ENCODE results near the gene C17orf114.
"Not testable (repeated sequence)": the region's sequence is repeated elsewhere in the genome, so short reads cannot be mapped to it uniquely, and the experiment has no call there.

The C17orf114 gene

GRCh38 chr17:4837471-4838308 is 35.6 kb upstream of the C17orf114 start:
- no peak overlapping the region for H3K4me3 Mint-ChIP-seq
- no peaks in the 10 kb centered on the region for H3K9me3 Mint-ChIP-seq
- H3K36me3 Mint-ChIP-seq (ENCODE audit: low read depth): peaks cover 17% of the 10 kb centered on the region
- ChIA-PET CTCF (interaction anchor here (0.6 to 1.6 kb wide), 4 partner anchors 47 to 128 kb away, joined by 3 to 6 read pairs (median 4); partner anchors contain the start of gene ARRB2), POLR2A (interaction anchor here (1.0 to 1.4 kb wide), 4 partner anchors 24 to 129 kb away, joined by 3 read pairs; partner anchors contain the start of gene PLD2)
- no peak overlapping the region for H3K27ac Mint-ChIP-seq
- peaks cover 65% of the 10 kb centered on the region for H3K4me1 Mint-ChIP-seq
- no peak for DNase-seq
- H3K27me3 Mint-ChIP-seq: no peaks in the 10 kb centered on the region

- no peak overlapping the region for H3K4me3 Mint-ChIP-seq
- peaks cover 17% of the 10 kb centered on the region for H3K36me3 Mint-ChIP-seq (ENCODE audit: low read depth)
- ChIA-PET CTCF (interaction anchor here (1.6 kb wide), 1 partner anchor 126 kb away, joined by 6 read pairs; the partner anchor contains the start of gene ARRB2), POLR2A (no interaction called here)
- no peak for DNase-seq
- H3K9me3 Mint-ChIP-seq: no peaks in the 10 kb centered on the region
- H3K27me3 Mint-ChIP-seq: no peaks in the 10 kb centered on the region
- no peak overlapping the region for H3K27ac Mint-ChIP-seq
- peaks cover 63% of the 10 kb centered on the region for H3K4me1 Mint-ChIP-seq
Measured at GRCh38 chr17:4836221-4836620, 34.1 kb upstream of the C17orf114 start.

DNA sequence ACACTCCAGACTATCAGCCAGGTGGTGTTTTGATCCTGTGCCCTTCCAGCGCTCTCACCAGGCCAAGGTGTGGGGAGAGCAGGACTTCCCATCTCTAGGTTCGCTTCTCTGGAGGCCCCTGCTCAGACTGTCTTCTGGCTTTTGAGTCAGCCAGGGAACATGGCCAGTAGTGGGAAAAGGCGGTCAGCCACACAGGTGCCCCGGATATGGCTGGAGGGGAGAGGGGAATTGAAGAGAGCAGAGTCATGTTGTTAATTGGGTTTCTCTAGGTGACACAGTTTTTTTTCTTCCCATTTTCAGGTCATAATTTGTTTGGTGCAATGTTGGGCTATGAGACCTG is 32.5 kb upstream of the C17orf114 start:
- no peaks in the 10 kb centered on the region for H3K9me3 Mint-ChIP-seq
- POLR2A ChIA-PET: interaction anchor here (1.1 to 2.1 kb wide), 4 partner anchors 39 to 126 kb away, joined by 3 to 5 read pairs (median 4); partner anchors contain the start of genes ARRB2 and PSMB6
- no peaks in the 10 kb centered on the region for H3K27me3 Mint-ChIP-seq
- H3K36me3 Mint-ChIP-seq (ENCODE audit: low read depth): peaks cover 17% of the 10 kb centered on the region
- peaks cover 48% of the 10 kb centered on the region for H3K4me1 Mint-ChIP-seq
- CTCF ChIA-PET: interaction anchor here (1.0 to 2.0 kb wide), 2 partner anchors 45 to 124 kb away, joined by 3 to 6 read pairs; partner anchors contain the start of gene ARRB2
- peak overlapping the region; percentile 92 for H3K4me3 Mint-ChIP-seq
- no peak for DNase-seq
- H3K27ac Mint-ChIP-seq: peak overlapping the region; percentile 84

GRCh38 chr17:4833941-4834680 is 32.0 kb upstream of the C17orf114 start:
- Mint-ChIP-seq H3K36me3 (ENCODE audit: low read depth) (peaks cover 17% of the 10 kb centered on the region), H3K9me3 (no peaks in the 10 kb centered on the region), H3K4me3 (peak overlapping the region; percentile 92), H3K4me1 (peaks cover 43% of the 10 kb centered on the region), H3K27ac (peak overlapping the region; percentile 84), H3K27me3 (no peaks in the 10 kb centered on the region)
- ChIA-PET POLR2A (interaction anchor here (1.1 to 2.1 kb wide), 5 partner anchors 27 to 125 kb away, joined by 3 to 5 read pairs (median 4); partner anchors contain the start of genes ARRB2 and PSMB6), CTCF (interaction anchor here (1.0 to 2.0 kb wide), 2 partner anchors 44 to 123 kb away, joined by 3 to 6 read pairs; partner anchors contain the start of gene ARRB2)
- DNase-seq: peak; percentile 22

GRCh38 chr17:4833178-4833940 is 31.2 kb upstream of the C17orf114 start, which contains the start of gene MINK1:
MINK1 (plus strand) TSS chr17:4833340; CDS start chr17:4833584, 244 bp downstream.
- POLR2A ChIA-PET: interaction anchor here (1.0 to 2.1 kb wide), 6 partner anchors 26 to 125 kb away, joined by 3 to 5 read pairs (median 4); partner anchors contain the start of genes ARRB2 and PSMB6
- no peaks in the 10 kb centered on the region for H3K9me3 Mint-ChIP-seq
- H3K4me3 Mint-ChIP-seq: peak within 1 kb of the TSS; percentile 92
- peaks cover 17% of the 10 kb centered on the region for H3K36me3 Mint-ChIP-seq (ENCODE audit: low read depth)
- CTCF ChIA-PET: interaction anchor here (2.0 kb wide), 1 partner anchor 43 kb away, joined by 6 read pairs; no protein-coding TSS in a partner anchor
- H3K27ac Mint-ChIP-seq: peak within 1 kb of the TSS; percentile 84
- H3K4me1 Mint-ChIP-seq: peaks cover 37% of the 10 kb centered on the region
- DNase-seq: peak; percentile 92
- H3K27me3 Mint-ChIP-seq: peaks cover 3% of the 10 kb centered on the region

GRCh38 chr17:4832829-4833177 is 30.7 kb upstream of the C17orf114 start:
- H3K4me1 Mint-ChIP-seq: peaks cover 34% of the 10 kb centered on the region

DNA sequence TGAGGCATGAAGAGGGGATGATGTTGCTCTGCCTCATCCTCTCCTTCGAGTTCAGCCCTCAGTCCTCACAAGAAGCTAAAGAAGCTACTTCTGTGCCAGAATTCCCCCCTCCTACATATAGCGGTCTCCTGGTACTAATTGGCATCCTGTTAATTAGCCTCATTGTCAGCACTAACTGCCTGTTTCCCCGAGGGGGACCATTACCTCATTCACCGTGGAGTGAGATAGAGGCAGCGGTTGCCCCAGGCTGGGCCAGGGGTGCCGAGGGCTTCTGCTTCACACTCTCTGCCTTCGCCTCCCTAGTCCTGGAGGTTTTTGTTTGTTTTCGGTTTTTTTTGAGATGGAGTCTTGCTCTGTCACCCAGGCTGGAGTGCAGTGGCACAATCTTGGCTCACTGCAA is 25.3 kb upstream of the C17orf114 start:
- no peak overlapping the region for H3K27ac Mint-ChIP-seq
- H3K27me3 Mint-ChIP-seq: peaks cover 3% of the 10 kb centered on the region
- POLR2A ChIA-PET: no interaction called here
- no peak for DNase-seq
- no peaks in the 10 kb centered on the region for H3K36me3 Mint-ChIP-seq (ENCODE audit: low read depth)
- H3K9me3 Mint-ChIP-seq: no peaks in the 10 kb centered on the region
- no peak overlapping the region for H3K4me3 Mint-ChIP-seq
- peaks cover 1% of the 10 kb centered on the region for H3K4me1 Mint-ChIP-seq
- CTCF ChIA-PET: interaction anchor here (0.6 kb wide), 1 partner anchor 28 kb away, joined by 3 read pairs; no protein-coding TSS in a partner anchor

More at GRCh38 chr17:4832829-4833177, 30.7 kb upstream of the C17orf114 start:
- H3K9me3 Mint-ChIP-seq, H3K27me3 Mint-ChIP-seq, CTCF ChIA-PET, DNase-seq: not testable (repeated sequence)
- Mint-ChIP-seq H3K27ac (peak overlapping the region; percentile 77), H3K4me3 (peak overlapping the region; percentile 81), H3K36me3 (ENCODE audit: low read depth) (peaks cover 14% of the 10 kb centered on the region)
- POLR2A ChIA-PET: interaction anchor here (1.0 to 1.4 kb wide), 2 partner anchors 25 to 29 kb away, joined by 3 to 4 read pairs; no protein-coding TSS in a partner anchor

DNA sequence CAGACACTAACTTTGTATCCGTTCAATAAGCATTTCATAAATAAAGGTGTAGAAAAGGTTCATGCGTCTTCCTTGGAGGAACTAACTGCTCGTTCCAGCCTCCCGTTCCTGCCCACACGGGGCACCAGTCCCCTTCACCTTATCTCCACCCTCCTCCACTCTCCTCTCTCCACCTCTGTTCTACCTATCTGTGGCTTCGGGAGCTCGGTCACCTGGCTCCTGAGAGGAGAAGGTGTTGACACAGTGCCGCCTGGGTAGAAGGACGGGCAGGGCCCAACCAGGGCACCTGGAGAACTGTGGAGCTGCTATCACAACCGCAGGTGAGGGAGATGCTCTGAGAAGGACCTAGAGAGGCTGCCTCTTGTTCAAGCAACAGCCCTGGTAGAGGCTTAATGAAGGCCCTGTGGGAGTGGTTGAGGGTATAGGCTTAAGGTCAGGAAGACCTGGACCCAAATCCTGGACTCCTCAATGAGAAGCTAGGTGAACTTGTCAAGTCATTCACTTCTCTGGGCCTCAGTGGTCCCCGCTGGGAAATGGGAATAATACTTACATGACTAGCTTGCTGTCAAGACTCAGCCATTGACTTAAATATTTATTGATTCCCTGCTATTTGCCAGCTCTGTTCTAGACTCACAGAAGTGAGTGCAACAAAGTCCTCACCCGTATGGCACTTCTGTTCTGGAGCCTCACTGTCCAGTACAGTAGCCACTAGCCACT is 21.4 kb upstream of the C17orf114 start:
- no peak overlapping the region for H3K4me3 Mint-ChIP-seq
- no peak for DNase-seq
- no peak overlapping the region for H3K27ac Mint-ChIP-seq
- H3K4me1 Mint-ChIP-seq: no peaks in the 10 kb centered on the region
- no peaks in the 10 kb centered on the region for H3K9me3 Mint-ChIP-seq
- H3K27me3 Mint-ChIP-seq: no peaks in the 10 kb centered on the region
- CTCF ChIA-PET: no interaction called here
- no peaks in the 10 kb centered on the region for H3K36me3 Mint-ChIP-seq (ENCODE audit: low read depth)
- POLR2A ChIA-PET: interaction anchor here (1.0 kb wide), 1 partner anchor 34 kb away, joined by 3 read pairs; no protein-coding TSS in a partner anchor

GRCh38 chr17:4822835-4823234 is 20.7 kb upstream of the C17orf114 start:
- Mint-ChIP-seq H3K9me3 (no peaks in the 10 kb centered on the region), H3K4me3 (no peak overlapping the region), H3K27ac (no peak overlapping the region), H3K36me3 (ENCODE audit: low read depth) (no peaks in the 10 kb centered on the region), H3K27me3 (no peaks in the 10 kb centered on the region), H3K4me1 (no peaks in the 10 kb centered on the region)
- ChIA-PET POLR2A (interaction anchor here (1.0 kb wide), 1 partner anchor 33 kb away, joined by 3 read pairs; no protein-coding TSS in a partner anchor), CTCF (no interaction called here)
- DNase-seq: no peak

DNA sequence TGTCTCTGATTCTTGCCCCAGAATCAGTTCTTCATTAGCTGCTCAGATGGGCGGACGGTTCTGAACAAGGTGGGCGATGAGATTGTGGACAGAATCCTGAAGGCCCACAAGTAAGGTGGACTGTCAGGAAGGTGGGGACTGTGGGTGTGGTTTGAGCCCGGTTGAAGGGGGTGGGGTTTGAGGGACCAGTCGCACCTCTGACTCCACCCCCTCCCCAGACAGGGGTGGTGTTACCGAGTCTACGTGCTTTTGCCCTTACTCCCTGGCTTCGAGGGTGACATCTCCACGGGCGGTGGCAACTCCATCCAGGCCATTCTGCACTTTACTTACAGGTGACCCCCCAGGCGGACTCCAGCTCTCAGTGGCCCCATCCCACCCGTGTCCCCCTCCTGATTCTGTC is 16.1 kb upstream of the C17orf114 start:
- H3K4me3 Mint-ChIP-seq: no peak overlapping the region
- H3K4me1 Mint-ChIP-seq: no peaks in the 10 kb centered on the region
- no peaks in the 10 kb centered on the region for H3K27me3 Mint-ChIP-seq
- CTCF ChIA-PET: no interaction called here
- H3K27ac Mint-ChIP-seq: no peak overlapping the region
- H3K9me3 Mint-ChIP-seq: no peaks in the 10 kb centered on the region
- DNase-seq: no peak
- POLR2A ChIA-PET: no interaction called here
- no peaks in the 10 kb centered on the region for H3K36me3 Mint-ChIP-seq (ENCODE audit: low read depth)

DNA sequence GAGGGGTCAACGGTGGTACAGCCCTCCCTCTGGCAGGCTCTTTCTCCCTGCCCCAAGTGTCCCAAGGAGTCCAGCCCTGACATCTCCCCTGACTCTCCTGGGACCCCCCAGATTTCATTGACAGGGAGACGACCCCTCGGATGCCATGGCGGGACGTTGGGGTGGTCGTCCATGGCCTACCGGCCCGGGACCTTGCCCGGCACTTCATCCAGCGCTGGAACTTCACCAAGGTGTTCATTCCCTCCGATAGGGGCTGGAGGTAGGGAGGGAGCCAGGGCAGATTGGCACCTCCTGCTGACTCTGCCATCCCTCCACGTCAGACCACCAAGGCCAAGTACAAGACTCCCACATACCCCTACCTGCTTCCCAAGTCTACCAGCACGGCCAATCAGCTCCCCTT is 14.7 kb upstream of the C17orf114 start:
- POLR2A ChIA-PET: no interaction called here
- H3K36me3 Mint-ChIP-seq (ENCODE audit: low read depth): no peaks in the 10 kb centered on the region

More for the DNA sequence above, 14.7 kb upstream of the C17orf114 start:
- CTCF ChIA-PET: no interaction called here
- Mint-ChIP-seq H3K27me3 (no peaks in the 10 kb centered on the region), H3K4me1 (no peaks in the 10 kb centered on the region), H3K9me3 (no peaks in the 10 kb centered on the region), H3K27ac (no peak overlapping the region), H3K4me3 (no peak overlapping the region)
- no peak for DNase-seq

Measured in activated CD4-positive, alpha-beta memory T cell treated with anti-CD3 and anti-CD28 coated beads, Interleukin-2, amount 10 ng/mL, durations not matched to agents 7 days and 5 days (primary cell).